Stomach (tissue), 9 donors: ENCODE data around the gene TBX21. TPM values are rescaled to one million over a fixed set of nuclear protein-coding genes. Genes with fewer than 3 reads are reported as not detected.

Experiments used
- DNase-seq, 2 donors: peaks; one replicate each; pipeline versions ENCODE4 v3.0.0 to v3.0.0-alpha.2; 2013 to 2019
- H3K27ac ChIP-seq, 5 donors: fragments of 200-600 bp in 4 of 5; sonication (generic) in 4 of 5; one replicate each; pipeline ENCODE4 v1.5.1; 2013 to 2019; ENCODE audit warnings: mild to moderate bottlenecking in 1 of 5, moderate library complexity in 1 of 5
- H3K27me3 ChIP-seq, 3 donors: fragments of 200-600 bp; sonication (generic); one replicate each; pipeline ENCODE4 v1.5.1; 2017 to 2019; ENCODE audit warnings: mixed run types in 1 of 3
- H3K36me3 ChIP-seq, 4 donors: fragments of 200-600 bp; sonication (generic); 1 replicate in 3 of 4; 2 replicates in 1 of 4; pipeline ENCODE4 v1.5.1; 2016 to 2019
- H3K4me1 ChIP-seq, 4 donors: fragments of 200-600 bp; sonication (generic); one replicate each; pipeline ENCODE4 v1.5.1; 2016 to 2019
- H3K4me3 ChIP-seq, 4 donors: fragments of 200-600 bp; sonication (generic) in 3 of 4; one replicate each; pipeline ENCODE4 v1.5.1; 2016 to 2019; ENCODE audit warnings: mild to moderate bottlenecking in 1 of 4
- H3K9me3 ChIP-seq, 4 donors: fragments of 200-600 bp; sonication (generic); one replicate each; pipeline ENCODE4 v1.5.1; 2016 to 2019
- EP300 ChIP-seq: sonication (generic); formaldehyde crosslinking; IDR thresholded peaks from one replicate; pipeline ENCODE4 v1.6.1; 2017; ENCODE audit warnings: antibody characterized with exemption
- POLR2A ChIP-seq, 4 donors: fragments of 450-650 bp; IDR thresholded peaks; one replicate each; pipeline ENCODE4 v1.6.1; 2016; ENCODE audit warnings: antibody characterized with exemption in 4 of 4, control low read depth in 2 of 4, mild to moderate bottlenecking in 1 of 4, moderate library complexity in 1 of 4
- POLR2AphosphoS5 ChIP-seq, 3 donors: sonication (generic); formaldehyde crosslinking; IDR thresholded peaks; one replicate each; pipeline ENCODE4 v1.6.1; 2016; ENCODE audit warnings: antibody characterized with exemption in 3 of 3
- WGBS, 5 donors: extraction: QIAGEN DNeasy Blood & Tissue Kit in 3 of 5; methylation state at CpG; one replicate each; pipeline versions ENCODE4 v1.1.5 to v1.1.7; 2013 to 2018; 5-methylcytosine and 5-hydroxymethylcytosine counted together
- intact Hi-C: fragments of 100-400 bp; cut with DNase I; formaldehyde crosslinking; loops from one replicate; pipeline ENCODE4 v1.15.1; 2023; ENCODE audit warnings: low total_unique reads
- polyA plus RNA-seq, 3 donors: library from polyadenylated mRNA; stranded (reverse); fragments of 200-250 nt; gene quantifications; one replicate each; pipeline ENCODE4 v1.2.3, GENCODE V29; 2013
- total RNA-seq, 5 donors: library from RNA; depleted of rRNA; stranded (reverse); fragments of >200 nt; gene quantifications; one replicate each; pipeline versions ENCODE4 v1.1.0 to v1.2.3, GENCODE V29; 2014 to 2016
- TF ChIP-seq, protein P1 (sequence below), 7 experiments: fragments of 450-650 bp in 4 of 7; fragments of 200-600 bp in 3 of 7; sonication (generic) in 3 of 7; IDR thresholded peaks; one replicate each; pipeline ENCODE4 v1.5.1; 2016 to 2019; ENCODE audit warnings: antibody characterized with exemption in 7 of 7, control low read depth in 2 of 7, mild to moderate bottlenecking in 1 of 7
- donor health status: healthy with polysubstance abuse.
- donor health status: Bipolar disorder and iron deficiency.
- donor health status: healthy.

TBX21 gene
- total and polyA plus RNA-seq, 8 donors = 0.10 to 0.92 (median 0.31) TPM; not detected in 3

DNA sequence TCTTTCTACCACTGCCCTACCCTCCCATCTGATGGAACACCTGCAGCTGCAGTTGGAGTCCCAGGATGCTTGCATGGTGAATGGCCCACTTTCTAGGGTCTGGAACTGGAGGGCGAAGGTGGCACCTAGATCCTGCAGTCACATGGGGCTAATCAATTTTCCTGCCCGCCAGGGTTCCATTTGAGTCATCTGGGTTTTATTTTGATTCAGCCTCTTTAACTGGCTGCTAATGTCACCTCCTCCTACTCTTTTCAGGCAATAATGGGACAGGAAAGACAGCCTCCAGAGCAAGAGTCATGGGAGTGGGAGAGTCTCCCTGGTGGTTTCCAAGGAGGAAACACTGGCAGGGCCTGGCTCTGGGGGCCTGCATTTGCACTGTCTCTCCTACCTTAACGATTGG, 42.9 kb upstream of the TBX21 start:
- no peak for DNase-seq
- TF ChIP-seq, protein P1, sequence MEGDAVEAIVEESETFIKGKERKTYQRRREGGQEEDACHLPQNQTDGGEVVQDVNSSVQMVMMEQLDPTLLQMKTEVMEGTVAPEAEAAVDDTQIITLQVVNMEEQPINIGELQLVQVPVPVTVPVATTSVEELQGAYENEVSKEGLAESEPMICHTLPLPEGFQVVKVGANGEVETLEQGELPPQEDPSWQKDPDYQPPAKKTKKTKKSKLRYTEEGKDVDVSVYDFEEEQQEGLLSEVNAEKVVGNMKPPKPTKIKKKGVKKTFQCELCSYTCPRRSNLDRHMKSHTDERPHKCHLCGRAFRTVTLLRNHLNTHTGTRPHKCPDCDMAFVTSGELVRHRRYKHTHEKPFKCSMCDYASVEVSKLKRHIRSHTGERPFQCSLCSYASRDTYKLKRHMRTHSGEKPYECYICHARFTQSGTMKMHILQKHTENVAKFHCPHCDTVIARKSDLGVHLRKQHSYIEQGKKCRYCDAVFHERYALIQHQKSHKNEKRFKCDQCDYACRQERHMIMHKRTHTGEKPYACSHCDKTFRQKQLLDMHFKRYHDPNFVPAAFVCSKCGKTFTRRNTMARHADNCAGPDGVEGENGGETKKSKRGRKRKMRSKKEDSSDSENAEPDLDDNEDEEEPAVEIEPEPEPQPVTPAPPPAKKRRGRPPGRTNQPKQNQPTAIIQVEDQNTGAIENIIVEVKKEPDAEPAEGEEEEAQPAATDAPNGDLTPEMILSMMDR (IDR thresholded peaks at IDR 0.05) = no peak
- TF ChIP-seq POLR2A (IDR thresholded peaks at IDR 0.05) (no peak), POLR2AphosphoS5 (IDR thresholded peaks at IDR 0.05) (no peak), EP300 (no peak)
- H3K4me1 ChIP-seq = peaks cover 15 to 53% (median 44%) of the 10 kb centered on the region in 4 donors
- 56 to 77% (median 62%) methylated on average over 3 of the region's 3 CpGs for WGBS, 5 donors
- H3K27ac ChIP-seq = no peak overlapping the region
- no peaks in the 10 kb centered on the region for H3K27me3 ChIP-seq
- no peaks in the 10 kb centered on the region for H3K9me3 ChIP-seq
- intact Hi-C loops = no loop called here
- H3K4me3 ChIP-seq = no peak overlapping the region
- H3K36me3 ChIP-seq = peaks cover 0 to 10% (median 5%) of the 10 kb centered on the region in 4 donors

DNA sequence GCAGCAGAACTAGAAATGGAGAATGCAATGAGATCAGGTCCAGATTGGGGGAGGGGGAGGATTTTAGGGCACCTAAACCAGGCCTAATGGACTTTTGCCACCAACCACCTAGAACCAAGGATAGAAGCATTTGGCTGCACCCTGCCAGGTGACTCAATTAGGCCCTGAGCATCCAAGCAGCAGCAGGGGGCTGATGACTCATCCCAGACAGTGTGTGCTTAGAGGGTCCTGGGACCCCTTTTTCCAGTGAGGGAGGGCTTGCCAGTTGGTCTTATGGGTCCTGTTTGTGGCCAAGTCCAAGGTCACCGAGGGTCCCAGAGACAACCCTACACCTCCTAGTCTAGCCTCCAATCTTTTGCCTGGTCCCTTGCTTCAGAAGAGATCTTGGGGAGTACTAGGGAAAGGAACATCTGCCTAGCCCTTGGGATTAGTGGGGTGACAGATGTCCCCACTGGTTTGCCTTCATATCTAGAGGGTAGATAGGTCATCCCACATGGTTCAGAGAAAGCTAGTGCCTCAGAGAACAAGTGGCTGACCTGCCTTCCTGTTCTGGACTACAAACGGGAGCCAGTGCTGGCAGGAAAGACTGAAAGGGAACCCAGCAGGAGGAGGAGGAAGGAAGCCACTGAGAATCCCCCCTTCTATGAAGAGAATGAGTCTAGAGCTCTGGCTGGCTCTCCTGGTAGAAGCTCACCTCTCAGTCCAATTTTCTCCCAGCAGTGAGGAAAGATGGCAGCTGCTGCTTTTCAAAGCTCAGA, 40.7 kb upstream of the TBX21 start:
- peak overlapping the region in 2 of 5 donors; percentile 92 to 93 for H3K27ac ChIP-seq
- peaks cover 17 to 56% (median 51%) of the 10 kb centered on the region in 4 donors for H3K4me1 ChIP-seq
- DNase-seq = no peak
- H3K27me3 ChIP-seq = no peaks in the 10 kb centered on the region
- TF ChIP-seq POLR2AphosphoS5 (IDR thresholded peaks at IDR 0.05) (no peak), POLR2A (IDR thresholded peaks at IDR 0.05) (no peak), EP300 (no peak)
- peaks cover 0 to 9% (median 0%) of the 10 kb centered on the region in 4 donors for H3K36me3 ChIP-seq
- H3K9me3 ChIP-seq = no peaks in the 10 kb centered on the region
- intact Hi-C loops = no loop called here
- WGBS, 5 donors = 55 to 65% (median 57%) methylated on average over 2 of the region's 2 CpGs
- peak overlapping the region in 1 of 4 donors; percentile 96 for H3K4me3 ChIP-seq

DNA sequence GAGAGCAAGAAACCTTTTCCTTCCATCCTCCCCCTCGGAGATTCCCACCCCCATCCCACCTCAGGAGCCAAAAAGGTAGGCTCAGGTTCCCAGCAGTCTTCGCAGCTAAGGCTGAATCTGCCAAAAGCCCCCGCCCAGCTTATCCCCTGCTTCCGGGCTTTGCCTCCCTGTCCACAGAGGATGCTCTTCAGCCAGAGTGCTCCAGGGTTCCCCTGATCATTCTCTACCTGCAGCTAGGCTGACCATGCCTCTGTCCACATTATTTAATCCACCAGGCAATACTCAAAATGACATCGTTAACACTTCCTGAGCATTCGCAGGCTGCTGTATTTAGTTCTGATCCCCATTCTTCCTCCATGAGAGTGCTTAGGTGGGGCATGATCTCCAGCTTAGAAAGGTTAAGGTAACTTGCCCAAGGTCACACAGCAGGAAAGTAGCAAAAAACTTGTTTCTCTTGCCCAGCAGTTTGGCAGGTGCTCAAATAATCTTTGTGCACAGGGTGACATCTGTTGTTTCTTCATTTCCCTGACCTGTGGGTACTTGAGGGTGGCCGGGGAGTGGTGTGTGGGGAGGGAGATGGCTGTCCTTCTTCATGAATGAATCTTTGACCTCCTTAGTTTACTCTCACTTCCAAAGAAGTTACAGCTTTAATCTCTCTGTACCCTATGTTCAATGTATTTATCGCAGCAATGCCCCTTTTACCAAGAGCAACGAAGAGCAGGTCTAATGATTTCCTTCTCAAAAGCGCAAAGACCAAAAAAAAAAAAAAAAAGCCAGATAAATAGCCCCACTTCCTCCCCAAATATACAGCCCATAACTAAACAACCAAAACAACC, 39.9 kb upstream of the TBX21 start:
- peak in 1 of 2 donors; percentile 48 for DNase-seq
- TF ChIP-seq POLR2AphosphoS5 (IDR thresholded peaks at IDR 0.05) = no peak
- no peak for TF ChIP-seq EP300
- TF ChIP-seq, protein P1 (IDR thresholded peaks at IDR 0.05) = no peak
- TF ChIP-seq POLR2A (IDR thresholded peaks at IDR 0.05) = no peak
- Histone ChIP-seq H3K4me3 (peak overlapping the region; percentile 81 to 97 (median 96)), H3K4me1 (peaks cover 17 to 50% (median 44%) of the 10 kb centered on the region in 4 donors), H3K36me3 (peaks cover 0 to 14% (median 0%) of the 10 kb centered on the region in 4 donors), H3K27me3 (no peaks in the 10 kb centered on the region), H3K27ac (peak overlapping the region; percentile 65 to 96 (median 93)), H3K9me3 (no peaks in the 10 kb centered on the region)
- 15 to 22% (median 19%) methylated on average over 10 of the region's 10 CpGs for WGBS, 5 donors
- intact Hi-C loops = no loop called here

DNA sequence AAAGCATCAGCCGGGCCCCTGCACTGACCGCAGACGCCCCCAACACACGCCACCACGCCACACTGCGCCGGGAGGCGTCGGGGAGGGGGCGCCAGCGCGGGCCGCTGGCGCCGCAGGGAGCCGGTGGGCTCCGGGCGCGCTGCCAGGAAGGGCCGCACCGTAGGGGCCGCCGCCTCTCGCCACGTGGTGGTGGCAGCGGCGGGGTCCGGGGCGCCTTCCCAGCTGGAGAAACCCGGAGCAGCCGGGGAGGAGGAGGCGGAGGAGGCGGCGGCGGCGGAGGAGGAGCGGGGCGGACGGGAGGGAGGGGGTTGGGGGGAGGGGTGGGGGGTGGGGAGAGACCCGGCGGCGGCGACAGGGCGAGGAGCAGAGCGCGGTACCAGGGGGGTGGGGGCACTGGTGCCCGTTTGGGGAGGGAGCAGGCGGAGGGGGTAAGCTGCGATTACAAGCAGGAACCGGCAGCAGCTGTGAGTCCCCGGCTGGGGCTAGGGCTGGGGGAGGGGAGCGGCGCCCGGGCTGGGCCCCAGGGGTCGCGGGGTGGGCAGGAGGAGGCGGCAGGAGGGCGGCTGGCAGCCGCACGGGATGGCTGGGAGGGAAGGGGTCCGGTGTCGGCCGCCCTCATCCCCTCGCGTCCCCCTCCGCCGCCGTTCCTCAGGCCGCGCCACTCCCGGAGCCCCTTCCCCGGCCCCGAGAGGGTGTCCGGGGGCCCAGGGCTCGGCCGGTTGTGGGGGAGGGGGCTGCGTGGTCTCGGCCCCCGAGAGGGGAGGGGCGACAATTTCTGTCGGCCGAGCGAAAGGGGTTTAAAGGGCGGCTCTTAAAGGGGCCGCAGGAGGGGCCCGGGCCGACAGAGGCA, 39.1 kb upstream of the TBX21 start, which contains the start of gene TBKBP1:
TSS of gene TBKBP1 (plus strand) at position 431 of the 850 bp plus-strand sequence. CDS start 1,952 bp downstream, outside the sequence.
- Histone ChIP-seq H3K27ac (peak within 1 kb of the TSS; percentile 79 to 96 (median 93)), H3K36me3 (peaks cover 0 to 16% (median under 1%) of the 10 kb centered on the region in 4 donors), H3K9me3 (no peaks in the 10 kb centered on the region), H3K27me3 (no peaks in the 10 kb centered on the region), H3K4me3 (peak within 1 kb of the TSS; percentile 81 to 97 (median 96)), H3K4me1 (peaks cover 17 to 50% (median 43%) of the 10 kb centered on the region in 4 donors)
- TF ChIP-seq POLR2A (IDR thresholded peaks at IDR 0.05) (no peak), EP300 (no peak), POLR2AphosphoS5 (IDR thresholded peaks at IDR 0.05) (no peak)
- TF ChIP-seq, protein P1 (IDR thresholded peaks at IDR 0.05) = no peak
- peak in 1 of 2 donors; percentile 91 for DNase-seq
- 0 to 1% (median 0%) methylated on average over 50 to 87 of the region's 87 CpGs for WGBS, 5 donors
- intact Hi-C loops = no loop called here
